Measurements from ENCODE around the gene OSCP1.
A peak's percentile ranks its signal among the peaks of the same experiment; 100 is the strongest.

The OSCP1 gene

DNA sequence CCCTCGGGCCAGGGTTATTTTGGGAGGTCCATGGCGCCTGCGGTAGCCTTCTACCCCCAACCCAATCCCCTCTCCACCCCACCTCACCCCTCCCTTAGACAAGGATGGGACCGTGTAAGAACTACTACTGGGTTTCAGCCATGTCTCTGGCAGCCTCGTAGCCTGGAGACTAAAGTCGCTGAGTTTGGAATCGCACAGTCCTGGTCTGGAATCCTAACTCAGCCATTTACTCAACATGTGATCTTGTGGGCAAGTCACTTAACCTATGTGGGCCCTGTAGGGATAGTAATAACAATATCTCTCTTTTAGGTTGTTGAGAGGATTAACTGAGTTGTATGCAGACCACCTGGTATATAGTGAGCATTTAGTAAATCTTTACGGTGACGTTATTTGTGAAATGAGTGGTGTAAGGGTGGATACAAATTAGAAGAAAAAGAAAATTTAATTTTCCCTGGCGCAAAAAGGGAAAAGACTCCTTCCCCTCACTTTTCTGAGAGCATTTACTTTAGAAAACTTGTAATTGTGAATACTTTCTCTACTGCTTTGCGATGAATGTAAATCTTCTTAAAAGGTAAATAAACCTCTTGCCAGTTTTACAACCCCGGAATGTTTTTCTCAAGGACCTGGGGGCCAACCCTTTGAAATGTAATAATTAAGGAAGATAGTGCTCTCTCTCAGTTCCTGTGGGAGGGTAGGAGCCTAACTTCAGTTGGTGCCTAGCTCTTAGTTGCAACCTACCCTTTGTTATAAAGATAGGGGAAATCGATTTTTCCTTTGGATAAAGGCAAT, 14.5 kb upstream of the OSCP1 start:
- Histone ChIP-seq H3K36me3 (ENCODE audit: control insufficient read depth, low read length) (peaks cover 34% of the 10 kb centered on the region), H3K27ac (ENCODE audit: low read depth, low read length) (peak overlapping the region; percentile 84), H4K20me1 (ENCODE audit: control insufficient read depth, insufficient read depth, low read depth, low read length) (no peaks in the 10 kb centered on the region), H3K4me2 (ENCODE audit: low read length) (peak overlapping the region; percentile 97), H3K79me2 (ENCODE audit: control insufficient read depth, low read length) (peaks cover 29% of the 10 kb centered on the region), H3K9me3 (ENCODE audit: control insufficient read depth, insufficient read depth, low read length) (no peaks in the 10 kb centered on the region), H3F3A (ENCODE audit: control insufficient read depth, insufficient read depth) (peaks cover 4% of the 10 kb centered on the region; the same call in 1 of the 2 replicates), H3K9me2 (replicated peaks; ENCODE audit: control insufficient read depth, low read length) (no peaks in the 10 kb centered on the region), H3K4me1 (ENCODE audit: control insufficient read depth, low read length) (peaks cover 27% of the 10 kb centered on the region), H3K27me3 (ENCODE audit: control insufficient read depth, low read length) (no peaks in the 10 kb centered on the region), H3K4me3 (ENCODE audit: low read length) (peak overlapping the region; percentile 96)
- TF ChIP-seq EZH2phosphoT487 (IDR thresholded peaks at IDR 0.05; ENCODE audit: borderline replicate concordance, low read length), result no peak
- TF ChIP-seq, protein P1, sequence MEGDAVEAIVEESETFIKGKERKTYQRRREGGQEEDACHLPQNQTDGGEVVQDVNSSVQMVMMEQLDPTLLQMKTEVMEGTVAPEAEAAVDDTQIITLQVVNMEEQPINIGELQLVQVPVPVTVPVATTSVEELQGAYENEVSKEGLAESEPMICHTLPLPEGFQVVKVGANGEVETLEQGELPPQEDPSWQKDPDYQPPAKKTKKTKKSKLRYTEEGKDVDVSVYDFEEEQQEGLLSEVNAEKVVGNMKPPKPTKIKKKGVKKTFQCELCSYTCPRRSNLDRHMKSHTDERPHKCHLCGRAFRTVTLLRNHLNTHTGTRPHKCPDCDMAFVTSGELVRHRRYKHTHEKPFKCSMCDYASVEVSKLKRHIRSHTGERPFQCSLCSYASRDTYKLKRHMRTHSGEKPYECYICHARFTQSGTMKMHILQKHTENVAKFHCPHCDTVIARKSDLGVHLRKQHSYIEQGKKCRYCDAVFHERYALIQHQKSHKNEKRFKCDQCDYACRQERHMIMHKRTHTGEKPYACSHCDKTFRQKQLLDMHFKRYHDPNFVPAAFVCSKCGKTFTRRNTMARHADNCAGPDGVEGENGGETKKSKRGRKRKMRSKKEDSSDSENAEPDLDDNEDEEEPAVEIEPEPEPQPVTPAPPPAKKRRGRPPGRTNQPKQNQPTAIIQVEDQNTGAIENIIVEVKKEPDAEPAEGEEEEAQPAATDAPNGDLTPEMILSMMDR (IDR thresholded peaks at IDR 0.05; ENCODE audit: low read depth, low read length, poor library complexity, severe bottlenecking), result no peak

DNA sequence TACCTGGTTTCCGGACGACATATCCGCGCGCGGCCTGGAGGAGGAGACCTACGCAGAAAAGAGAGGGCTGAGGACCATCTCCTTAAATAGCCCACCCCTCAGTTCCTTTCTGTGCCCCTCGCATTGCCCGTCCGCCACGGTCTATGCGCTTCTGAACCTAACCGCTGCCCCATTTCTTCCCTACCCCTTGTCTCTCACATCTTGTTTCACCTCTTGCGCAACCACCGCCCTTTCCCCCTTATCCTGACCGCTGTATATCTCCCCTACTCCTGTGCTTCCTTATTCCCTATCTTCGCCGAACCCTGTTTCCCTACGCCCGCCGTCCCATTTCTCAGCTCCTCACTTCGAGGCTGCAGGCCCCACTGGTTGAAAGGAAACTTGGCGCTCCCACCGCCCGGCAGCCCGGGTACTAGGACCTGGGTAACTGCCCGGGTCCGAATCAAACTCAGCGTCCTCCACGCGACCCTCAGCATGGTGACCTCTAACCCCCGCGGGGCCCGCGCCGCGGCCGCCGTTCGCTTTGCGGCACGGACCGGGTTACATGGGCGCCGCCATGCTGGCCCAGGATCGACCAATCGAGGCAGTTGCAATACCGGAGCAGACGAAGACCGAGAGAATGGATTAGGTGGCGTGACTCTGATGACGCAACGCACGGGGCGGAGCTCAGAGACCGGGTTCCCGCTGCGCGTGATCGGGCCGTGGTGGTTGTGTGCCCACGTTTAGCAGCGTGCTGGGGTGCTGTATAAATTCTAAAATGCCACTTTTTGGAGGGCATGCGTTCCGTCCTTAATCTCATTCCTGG, 13.8 kb upstream of the OSCP1 start, which contains the start of gene MRPS15:
MRPS15 (minus strand) TSS at position 582 of the 802 bp plus-strand sequence; CDS start at position 473, 109 bp downstream.
- Histone ChIP-seq H3K36me3 (ENCODE audit: control insufficient read depth, low read length) (peaks cover 41% of the 10 kb centered on the region), H3K27me3 (ENCODE audit: control insufficient read depth, low read length) (no peaks in the 10 kb centered on the region), H3K79me2 (ENCODE audit: control insufficient read depth, low read length) (peaks cover 29% of the 10 kb centered on the region), H3F3A (ENCODE audit: control insufficient read depth, insufficient read depth) (peaks cover 4% of the 10 kb centered on the region; the same call in 1 of the 2 replicates), H3K4me3 (ENCODE audit: low read length) (peak within 1 kb of the TSS; percentile 96), H3K9me3 (ENCODE audit: control insufficient read depth, insufficient read depth, low read length) (no peaks in the 10 kb centered on the region), H3K27ac (ENCODE audit: low read depth, low read length) (peak within 1 kb of the TSS; percentile 84), H3K9me2 (replicated peaks; ENCODE audit: control insufficient read depth, low read length) (no peaks in the 10 kb centered on the region), H3K4me2 (ENCODE audit: low read length) (peak within 1 kb of the TSS; percentile 97), H3K4me1 (ENCODE audit: control insufficient read depth, low read length) (peaks cover 27% of the 10 kb centered on the region), H4K20me1 (ENCODE audit: control insufficient read depth, insufficient read depth, low read depth, low read length) (no peaks in the 10 kb centered on the region)
- TF ChIP-seq, protein P1 (IDR thresholded peaks at IDR 0.05; ENCODE audit: low read depth, low read length, poor library complexity, severe bottlenecking), result no peak
- TF ChIP-seq EZH2phosphoT487 (IDR thresholded peaks at IDR 0.05; ENCODE audit: borderline replicate concordance, low read length), result no peak

DNA sequence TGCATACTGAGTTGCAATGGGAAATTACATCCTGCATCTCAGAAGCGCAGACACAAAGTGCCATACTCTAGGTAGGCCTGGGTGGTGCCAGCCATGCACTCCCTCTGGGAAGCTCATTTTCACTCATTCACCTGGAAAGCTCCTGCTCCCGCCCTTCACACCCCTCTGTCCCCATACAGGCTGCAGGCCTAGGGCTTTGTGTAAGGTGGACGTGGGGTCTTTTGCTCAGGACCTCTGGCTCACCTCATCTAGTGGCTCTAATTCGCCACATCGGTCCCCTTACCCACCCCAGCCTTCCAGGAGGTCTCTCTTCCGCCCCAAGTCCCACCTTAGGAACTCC, 13.2 kb upstream of the OSCP1 start:
- no peaks in the 10 kb centered on the region for H3K27me3 ChIP-seq (ENCODE audit: control insufficient read depth, low read length)
- H3K4me2 ChIP-seq (ENCODE audit: low read length), result peak overlapping the region; percentile 97
- TF ChIP-seq, protein P1 (IDR thresholded peaks at IDR 0.05; ENCODE audit: low read depth, low read length, poor library complexity, severe bottlenecking), result no peak
- no peak for TF ChIP-seq EZH2phosphoT487 (IDR thresholded peaks at IDR 0.05; ENCODE audit: borderline replicate concordance, low read length)
- peak overlapping the region; percentile 96 for H3K4me3 ChIP-seq (ENCODE audit: low read length)
- H3K79me2 ChIP-seq (ENCODE audit: control insufficient read depth, low read length), result peaks cover 29% of the 10 kb centered on the region
- H3K9me2 ChIP-seq (replicated peaks; ENCODE audit: control insufficient read depth, low read length), result no peaks in the 10 kb centered on the region
- H4K20me1 ChIP-seq (ENCODE audit: control insufficient read depth, insufficient read depth, low read depth, low read length), result no peaks in the 10 kb centered on the region
- peak overlapping the region; percentile 84 for H3K27ac ChIP-seq (ENCODE audit: low read depth, low read length)
- peaks cover 27% of the 10 kb centered on the region for H3K4me1 ChIP-seq (ENCODE audit: control insufficient read depth, low read length)
- H3F3A ChIP-seq (ENCODE audit: control insufficient read depth, insufficient read depth), result peaks cover 4% of the 10 kb centered on the region; the same call in 1 of the 2 replicates
- peaks cover 46% of the 10 kb centered on the region for H3K36me3 ChIP-seq (ENCODE audit: control insufficient read depth, low read length)
- no peaks in the 10 kb centered on the region for H3K9me3 ChIP-seq (ENCODE audit: control insufficient read depth, insufficient read depth, low read length)

All from DOHH2 (cell line).